GM18519 (cell line): ENCODE results near the gene NEK9.
"Not testable (repeated sequence)": the region's sequence is repeated elsewhere in the genome, so short reads cannot be mapped to it uniquely, and the experiment has no call there.

Source experiments
- ATAC-seq: cut with Tn5 transposase; IDR thresholded peaks from one replicate; pipeline ENCODE4 v1.9.1; 2021; ENCODE audit warnings: mild to moderate bottlenecking, moderate library complexity; ENCODE audit not compliant: unreplicated experiment, low FRiP score

Gene NEK9

GRCh38 chr14:75147423-75148071 is 20.7 kb upstream of the NEK9 start:
- no peak for ATAC-seq

- ATAC-seq = no peak
Observed at GRCh38 chr14:75144944-75145343, 18.1 kb upstream of the NEK9 start.

GRCh38 chr14:75143761-75144527 is 17.1 kb upstream of the NEK9 start:
- no peak for ATAC-seq

- ATAC-seq = no peak
Observed at GRCh38 chr14:75142494-75142893, 15.6 kb upstream of the NEK9 start.

GRCh38 chr14:75141967-75142366 is 15.1 kb upstream of the NEK9 start:
- ATAC-seq = no peak

GRCh38 chr14:75141062-75141461 is 14.2 kb upstream of the NEK9 start:
- ATAC-seq = no peak

GRCh38 chr14:75140620-75141019 is 13.8 kb upstream of the NEK9 start:
- ATAC-seq = no peak

GRCh38 chr14:75139185-75139584 is 12.3 kb upstream of the NEK9 start:
- no peak for ATAC-seq

- ATAC-seq = no peak
Observed at GRCh38 chr14:75138492-75138891, 11.6 kb upstream of the NEK9 start.

GRCh38 chr14:75134644-75135043 is 7.8 kb upstream of the NEK9 start:
- ATAC-seq = no peak

GRCh38 chr14:75133597-75133996 is 6.7 kb upstream of the NEK9 start:
- no peak for ATAC-seq

- ATAC-seq = no peak
Observed at GRCh38 chr14:75132382-75133086, 5.7 kb upstream of the NEK9 start.

- ATAC-seq = no peak
Observed at GRCh38 chr14:75128596-75128990, 1.7 kb upstream of the NEK9 start.

- no peak for ATAC-seq
Observed at GRCh38 chr14:75127903-75128595, 1.2 kb upstream of the NEK9 start.

- ATAC-seq = not testable (repeated sequence)
Observed at GRCh38 chr14:75127474-75127820, 599 bp upstream of the NEK9 start.

- ATAC-seq = no peak
Observed at GRCh38 chr14:75126121-75126544, 715 bp downstream of the NEK9 start.

- ATAC-seq = no peak
Observed at GRCh38 chr14:75125617-75126016, 1.2 kb downstream of the NEK9 start.

GRCh38 chr14:75123991-75124390 is 2.9 kb downstream of the NEK9 start:
- ATAC-seq = no peak

- ATAC-seq = no peak
Observed at GRCh38 chr14:75121552-75121951, 5.3 kb downstream of the NEK9 start.

GRCh38 chr14:75120541-75121291 is 6.1 kb downstream of the NEK9 start:
- no peak for ATAC-seq
